Osteocyte (in vitro differentiated cells): Measurements from ENCODE around the gene ITPRIP. TPM values are rescaled to one million over a fixed set of nuclear protein-coding genes. Genes with fewer than 3 reads are reported as not detected.

Experiments
- DNase-seq: peaks from one replicate; pipeline ENCODE4 v3.0.0; 2021; ENCODE audit warnings: mixed read lengths; ENCODE audit not compliant: unreplicated experiment; ENCODE audit errors: extremely low spot score
- H3K27ac Mint-ChIP-seq: one replicate; pipeline ENCODE4 v1.8.0; 2021; ENCODE audit warnings: mild to moderate bottlenecking, mixed read lengths; ENCODE audit not compliant: unreplicated experiment
- H3K27me3 Mint-ChIP-seq: one replicate; pipeline ENCODE4 v1.8.0; 2021; ENCODE audit warnings: mixed read lengths; ENCODE audit not compliant: unreplicated experiment
- H3K36me3 Mint-ChIP-seq: one replicate; pipeline ENCODE4 v1.8.0; 2021; ENCODE audit warnings: mixed read lengths; ENCODE audit not compliant: unreplicated experiment
- H3K4me1 Mint-ChIP-seq: one replicate; pipeline ENCODE4 v1.8.0; 2021; ENCODE audit warnings: mixed read lengths; ENCODE audit not compliant: unreplicated experiment
- H3K4me3 Mint-ChIP-seq: one replicate; pipeline ENCODE4 v1.8.0; 2021; ENCODE audit warnings: mild to moderate bottlenecking, moderate library complexity, mixed read lengths; ENCODE audit not compliant: unreplicated experiment
- H3K9me3 Mint-ChIP-seq: one replicate; pipeline ENCODE4 v1.8.0; 2021; ENCODE audit warnings: mixed read lengths; ENCODE audit not compliant: unreplicated experiment
- total RNA-seq: library from RNA; stranded (reverse); gene quantifications from 2 replicates; pipeline ENCODE4 v1.2.1, GENCODE V29; 2021
- TF ChIP-seq, protein P1 (sequence below): fragments of 200-600 bp; sonication (generic); IDR thresholded peaks from 2 replicates; pipeline ENCODE4 v1.5.0; 2021; ENCODE audit warnings: antibody characterized with exemption, mild to moderate bottlenecking, moderate library complexity

ITPRIP gene
- total RNA-seq, 1 donor from 2014 or later, result 17.5 TPM

DNA sequence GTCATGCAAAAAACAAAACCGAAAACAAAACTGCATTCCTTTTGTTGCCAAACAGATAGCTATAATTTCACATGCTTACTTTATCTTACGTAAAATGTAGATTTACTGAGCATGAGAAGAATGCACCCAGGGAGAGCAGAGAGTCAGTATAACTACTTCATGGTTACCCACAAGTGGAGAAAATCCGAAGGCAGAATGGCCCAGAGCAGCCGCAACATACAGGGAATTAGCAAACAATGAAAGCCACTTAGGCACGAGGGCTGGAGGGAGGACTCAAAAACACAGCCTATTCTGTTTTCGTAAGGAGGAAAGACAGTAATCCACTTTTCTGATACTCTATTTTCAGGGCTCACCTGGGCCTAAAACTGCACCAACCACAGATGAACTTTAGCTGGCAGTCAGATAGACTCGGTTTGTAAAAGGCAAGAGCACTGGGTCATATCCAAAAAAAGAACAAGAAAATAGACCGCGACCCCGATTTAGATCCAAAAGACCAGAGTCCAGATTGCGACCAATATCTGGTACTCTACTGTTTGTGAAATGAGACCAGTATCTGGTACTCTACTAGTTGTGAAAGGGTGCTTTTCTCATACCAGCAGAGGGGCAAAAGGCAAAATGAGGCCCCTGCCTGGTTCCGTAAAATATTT is 1.3 kb downstream of the ITPRIP start:
- no peaks in the 10 kb centered on the region for H3K9me3 Mint-ChIP-seq
- H3K27me3 Mint-ChIP-seq, result no peaks in the 10 kb centered on the region
- H3K27ac Mint-ChIP-seq, result peak overlapping the region; percentile 100
- peaks cover 60% of the 10 kb centered on the region for H3K4me1 Mint-ChIP-seq
- DNase-seq, result peak; percentile 27
- TF ChIP-seq, protein P1, sequence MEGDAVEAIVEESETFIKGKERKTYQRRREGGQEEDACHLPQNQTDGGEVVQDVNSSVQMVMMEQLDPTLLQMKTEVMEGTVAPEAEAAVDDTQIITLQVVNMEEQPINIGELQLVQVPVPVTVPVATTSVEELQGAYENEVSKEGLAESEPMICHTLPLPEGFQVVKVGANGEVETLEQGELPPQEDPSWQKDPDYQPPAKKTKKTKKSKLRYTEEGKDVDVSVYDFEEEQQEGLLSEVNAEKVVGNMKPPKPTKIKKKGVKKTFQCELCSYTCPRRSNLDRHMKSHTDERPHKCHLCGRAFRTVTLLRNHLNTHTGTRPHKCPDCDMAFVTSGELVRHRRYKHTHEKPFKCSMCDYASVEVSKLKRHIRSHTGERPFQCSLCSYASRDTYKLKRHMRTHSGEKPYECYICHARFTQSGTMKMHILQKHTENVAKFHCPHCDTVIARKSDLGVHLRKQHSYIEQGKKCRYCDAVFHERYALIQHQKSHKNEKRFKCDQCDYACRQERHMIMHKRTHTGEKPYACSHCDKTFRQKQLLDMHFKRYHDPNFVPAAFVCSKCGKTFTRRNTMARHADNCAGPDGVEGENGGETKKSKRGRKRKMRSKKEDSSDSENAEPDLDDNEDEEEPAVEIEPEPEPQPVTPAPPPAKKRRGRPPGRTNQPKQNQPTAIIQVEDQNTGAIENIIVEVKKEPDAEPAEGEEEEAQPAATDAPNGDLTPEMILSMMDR, result no peak
- peak overlapping the region; percentile 97 for H3K4me3 Mint-ChIP-seq
- no peaks in the 10 kb centered on the region for H3K36me3 Mint-ChIP-seq

DNA sequence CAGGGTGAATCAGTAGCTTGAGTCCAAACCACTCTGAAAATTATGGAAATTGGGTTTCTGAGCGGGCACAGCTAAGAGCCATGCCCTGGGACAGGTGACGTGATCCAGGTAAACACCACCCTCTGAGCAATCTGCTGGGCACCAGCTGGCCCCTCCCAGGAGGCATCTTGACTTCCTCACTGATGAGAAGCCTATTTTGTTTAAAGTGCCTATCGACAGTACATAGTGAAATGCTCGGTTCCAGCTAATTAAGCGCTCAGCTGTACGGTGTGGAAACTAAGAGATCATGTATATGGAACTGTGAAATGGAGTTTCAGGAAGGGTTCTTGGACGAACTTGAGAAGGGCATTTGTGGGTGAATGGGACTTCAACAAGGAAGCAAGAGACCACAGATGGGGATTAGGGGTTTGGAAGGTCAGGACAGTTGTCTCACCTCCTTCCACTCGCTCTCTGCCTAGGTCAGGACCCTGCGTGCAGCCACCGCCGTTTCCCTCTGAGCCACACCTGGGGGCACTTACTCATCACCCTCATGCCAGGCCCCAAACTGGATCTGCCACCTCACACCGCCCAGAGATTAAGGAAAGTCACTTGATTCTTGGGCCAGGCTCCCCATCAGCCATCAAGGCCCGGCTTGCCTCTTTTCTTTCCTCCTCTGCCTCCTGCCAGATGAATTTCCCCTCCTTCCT is 3.2 kb downstream of the ITPRIP start:
- H3K36me3 Mint-ChIP-seq, result no peaks in the 10 kb centered on the region
- H3K27ac Mint-ChIP-seq, result peak overlapping the region; percentile 44
- H3K27me3 Mint-ChIP-seq, result no peaks in the 10 kb centered on the region
- DNase-seq, result peak; percentile 51
- TF ChIP-seq, protein P1, result no peak
- peaks cover 75% of the 10 kb centered on the region for H3K4me1 Mint-ChIP-seq
- no peak overlapping the region for H3K4me3 Mint-ChIP-seq
- H3K9me3 Mint-ChIP-seq, result no peaks in the 10 kb centered on the region

DNA sequence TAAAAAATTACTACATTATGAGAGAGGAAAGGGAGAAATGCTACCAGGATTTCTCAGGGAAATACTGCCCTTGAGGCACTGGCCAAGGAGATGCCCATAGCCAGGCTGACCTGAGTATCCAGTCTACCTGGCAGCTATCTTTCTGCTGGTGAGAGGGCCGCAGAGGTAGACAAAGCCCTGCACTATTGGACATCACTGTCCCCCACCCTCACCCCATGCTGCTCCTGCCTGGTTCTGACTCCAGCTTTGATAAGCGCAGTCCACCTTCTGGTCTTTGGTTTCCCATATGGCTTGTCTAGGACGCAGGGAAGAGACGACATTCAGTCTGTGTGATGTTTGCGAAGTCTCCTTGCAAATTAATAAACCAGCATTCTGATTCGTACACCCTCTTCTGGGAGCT is 3.7 kb downstream of the ITPRIP start:
- DNase-seq, result peak; percentile 44
- Mint-ChIP-seq H3K27me3 (no peaks in the 10 kb centered on the region), H3K4me3 (no peak overlapping the region), H3K27ac (no peak overlapping the region), H3K4me1 (peaks cover 75% of the 10 kb centered on the region), H3K36me3 (no peaks in the 10 kb centered on the region), H3K9me3 (no peaks in the 10 kb centered on the region)
- TF ChIP-seq, protein P1, result no peak

DNA sequence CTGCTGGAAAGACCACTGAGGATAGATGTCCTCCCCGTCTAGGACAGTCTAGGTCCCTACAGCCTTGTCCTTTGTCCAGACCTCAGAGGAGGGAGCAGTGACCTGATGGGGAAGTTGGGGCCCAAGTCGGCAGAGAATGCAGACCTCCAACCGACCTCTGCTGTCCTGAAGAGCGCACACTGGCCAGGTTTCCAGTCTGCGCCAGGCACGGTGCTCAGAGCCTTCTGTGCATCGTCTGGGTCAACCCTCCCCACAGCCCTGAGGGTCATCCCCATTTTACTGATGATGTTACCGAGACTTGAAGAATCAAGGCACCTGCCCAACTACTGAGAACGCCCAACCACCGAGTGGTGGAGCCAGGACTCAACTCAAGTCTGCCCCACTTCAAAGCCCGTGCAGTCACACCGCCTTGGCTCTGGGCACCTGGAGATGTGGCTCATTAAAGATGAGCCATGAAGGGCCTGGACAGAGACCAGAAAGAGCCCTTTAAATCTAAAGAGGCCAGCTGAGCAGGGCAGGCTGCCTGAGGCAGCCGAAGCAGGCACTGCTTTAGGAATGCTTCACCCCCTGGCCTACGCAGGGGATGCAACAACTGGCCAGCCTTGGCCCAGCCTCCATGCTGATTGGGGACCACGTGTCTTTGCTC is 4.4 kb downstream of the ITPRIP start:
- H3K4me1 Mint-ChIP-seq, result peaks cover 75% of the 10 kb centered on the region
- no peaks in the 10 kb centered on the region for H3K27me3 Mint-ChIP-seq
- H3K4me3 Mint-ChIP-seq, result no peak overlapping the region
- no peaks in the 10 kb centered on the region for H3K9me3 Mint-ChIP-seq
- DNase-seq, result peak; percentile 54
- H3K36me3 Mint-ChIP-seq, result no peaks in the 10 kb centered on the region
- peak overlapping the region; percentile 85 for H3K27ac Mint-ChIP-seq
- TF ChIP-seq, protein P1, result no peak
